Astrocyte of the spinal cord (primary cell): Measurements from ENCODE around the gene DHCR24.
"Not testable (repeated sequence)": the region's sequence is repeated elsewhere in the genome, so short reads cannot be mapped to it uniquely, and the experiment has no call there.

ENCODE experiments used
- DNase-seq: peaks from one replicate; pipeline ENCODE4 v3.0.0; 2011; ENCODE audit warnings: low read depth, low spot score
- H3K4me3 ChIP-seq: 2 replicates; pipeline ENCODE4 v1.5.1; 2011; ENCODE audit warnings: low read depth, mild to moderate bottlenecking, low read length, moderate library complexity
- in situ Hi-C: cut with HindIII; loops from 2 replicates; pipeline ENCODE4 v1.10.0; 2017; ENCODE audit warnings: low sequenced_read_pairs
- TF ChIP-seq, protein P1 (sequence below): IDR thresholded peaks from 2 replicates; pipeline ENCODE4 v1.5.1; 2012; ENCODE audit warnings: low read depth, mild to moderate bottlenecking, low read length, inconsistent platforms

DHCR24 gene, protein sequence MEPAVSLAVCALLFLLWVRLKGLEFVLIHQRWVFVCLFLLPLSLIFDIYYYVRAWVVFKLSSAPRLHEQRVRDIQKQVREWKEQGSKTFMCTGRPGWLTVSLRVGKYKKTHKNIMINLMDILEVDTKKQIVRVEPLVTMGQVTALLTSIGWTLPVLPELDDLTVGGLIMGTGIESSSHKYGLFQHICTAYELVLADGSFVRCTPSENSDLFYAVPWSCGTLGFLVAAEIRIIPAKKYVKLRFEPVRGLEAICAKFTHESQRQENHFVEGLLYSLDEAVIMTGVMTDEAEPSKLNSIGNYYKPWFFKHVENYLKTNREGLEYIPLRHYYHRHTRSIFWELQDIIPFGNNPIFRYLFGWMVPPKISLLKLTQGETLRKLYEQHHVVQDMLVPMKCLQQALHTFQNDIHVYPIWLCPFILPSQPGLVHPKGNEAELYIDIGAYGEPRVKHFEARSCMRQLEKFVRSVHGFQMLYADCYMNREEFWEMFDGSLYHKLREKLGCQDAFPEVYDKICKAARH

DNA sequence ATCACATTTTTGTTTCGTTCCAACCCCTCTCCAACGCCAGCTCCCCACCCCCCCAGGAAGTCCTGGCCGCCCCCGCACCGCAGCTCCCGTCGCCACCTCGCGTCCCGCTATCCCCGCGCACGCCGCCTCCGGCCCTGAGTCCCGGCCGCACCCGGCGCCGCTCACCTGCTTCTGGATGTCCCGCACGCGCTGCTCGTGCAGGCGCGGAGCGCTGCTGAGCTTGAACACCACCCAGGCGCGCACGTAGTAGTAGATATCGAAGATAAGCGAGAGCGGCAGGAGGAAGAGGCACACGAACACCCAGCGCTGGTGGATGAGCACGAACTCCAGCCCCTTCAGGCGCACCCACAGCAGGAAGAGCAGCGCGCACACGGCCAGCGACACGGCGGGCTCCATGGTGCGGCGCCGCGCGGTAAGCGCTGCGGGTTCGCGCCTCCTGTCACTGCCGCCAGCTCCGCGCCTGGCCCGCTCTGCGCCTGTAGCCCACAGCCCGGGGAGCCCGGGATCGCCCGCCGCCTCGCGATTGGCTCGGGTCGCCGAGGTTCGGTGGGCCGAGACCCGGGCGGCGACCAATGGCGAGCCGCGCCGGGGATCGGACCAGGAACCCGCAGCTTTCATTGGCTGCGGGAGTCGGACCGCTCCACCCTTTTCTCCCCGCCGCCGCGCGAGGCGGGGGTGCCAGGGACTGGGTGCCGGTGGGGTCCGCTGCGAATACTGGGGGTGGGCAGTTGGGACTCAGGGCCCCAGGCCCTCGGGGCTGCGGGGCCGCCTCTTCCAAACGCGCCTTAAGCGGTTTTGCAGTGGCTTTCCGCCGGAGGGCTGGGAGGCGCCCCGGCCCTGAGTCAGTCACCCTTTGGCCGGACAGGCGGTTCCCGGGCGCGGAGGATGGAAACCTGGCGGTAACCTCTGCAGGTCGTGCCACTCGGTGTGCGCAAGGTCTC lies at the start of gene DHCR24:
DHCR24 (minus strand) TSS at position 472 of the 941 bp plus-strand sequence; CDS start at position 396, 76 bp downstream.
- peak within 1 kb of the TSS; percentile 78 for H3K4me3 ChIP-seq
- peak; percentile 83 for DNase-seq
- TF ChIP-seq, protein P1, sequence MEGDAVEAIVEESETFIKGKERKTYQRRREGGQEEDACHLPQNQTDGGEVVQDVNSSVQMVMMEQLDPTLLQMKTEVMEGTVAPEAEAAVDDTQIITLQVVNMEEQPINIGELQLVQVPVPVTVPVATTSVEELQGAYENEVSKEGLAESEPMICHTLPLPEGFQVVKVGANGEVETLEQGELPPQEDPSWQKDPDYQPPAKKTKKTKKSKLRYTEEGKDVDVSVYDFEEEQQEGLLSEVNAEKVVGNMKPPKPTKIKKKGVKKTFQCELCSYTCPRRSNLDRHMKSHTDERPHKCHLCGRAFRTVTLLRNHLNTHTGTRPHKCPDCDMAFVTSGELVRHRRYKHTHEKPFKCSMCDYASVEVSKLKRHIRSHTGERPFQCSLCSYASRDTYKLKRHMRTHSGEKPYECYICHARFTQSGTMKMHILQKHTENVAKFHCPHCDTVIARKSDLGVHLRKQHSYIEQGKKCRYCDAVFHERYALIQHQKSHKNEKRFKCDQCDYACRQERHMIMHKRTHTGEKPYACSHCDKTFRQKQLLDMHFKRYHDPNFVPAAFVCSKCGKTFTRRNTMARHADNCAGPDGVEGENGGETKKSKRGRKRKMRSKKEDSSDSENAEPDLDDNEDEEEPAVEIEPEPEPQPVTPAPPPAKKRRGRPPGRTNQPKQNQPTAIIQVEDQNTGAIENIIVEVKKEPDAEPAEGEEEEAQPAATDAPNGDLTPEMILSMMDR = no peak
- in situ Hi-C loops = no loop called here

DNA sequence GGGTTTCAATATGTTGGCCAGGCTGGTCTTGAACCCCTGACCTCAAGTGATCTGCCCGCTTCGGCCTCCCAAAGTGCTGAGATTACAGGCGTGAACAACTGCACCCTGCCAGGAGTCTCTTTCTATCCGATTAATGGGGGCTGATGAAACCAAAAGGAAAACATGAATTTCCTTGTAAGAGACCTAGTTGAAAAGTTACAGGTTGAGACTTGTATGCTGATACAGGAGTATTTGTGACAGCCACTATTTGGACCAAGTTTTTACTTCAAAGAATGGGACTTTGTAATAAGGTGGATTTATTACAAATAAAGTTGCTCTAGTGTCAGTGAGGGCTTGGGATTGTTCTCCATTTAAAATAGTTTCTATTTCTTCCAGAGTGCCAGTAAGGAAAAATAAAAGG lies 49.8 kb upstream of the DHCR24 start:
- no peak overlapping the region for H3K4me3 ChIP-seq
- in situ Hi-C loops = no loop called here
- no peak for DNase-seq
- TF ChIP-seq, protein P1 = no peak

DNA sequence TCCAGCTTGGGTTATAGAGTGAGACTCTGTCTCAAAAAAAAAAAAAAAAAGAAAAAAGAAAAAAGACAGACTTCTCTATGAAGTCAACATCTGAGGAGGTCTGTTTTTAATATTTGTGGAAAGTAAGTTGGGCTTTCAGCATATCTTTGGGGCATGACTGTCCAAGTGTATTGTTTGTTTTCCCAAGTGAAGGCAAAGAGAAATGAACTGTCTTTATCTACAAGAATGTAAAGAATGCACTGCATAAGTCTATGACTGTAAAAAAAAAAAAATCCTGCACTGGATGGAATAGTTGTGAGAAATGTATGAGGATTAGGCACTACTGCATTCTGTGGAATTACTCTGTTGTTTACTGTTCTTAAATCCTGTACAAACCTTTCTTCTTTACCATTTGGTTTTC lies 47.9 kb upstream of the DHCR24 start:
- no peak overlapping the region for H3K4me3 ChIP-seq
- in situ Hi-C loops = no loop called here
- DNase-seq = peak; percentile 91
- TF ChIP-seq, protein P1 = no peak

DNA sequence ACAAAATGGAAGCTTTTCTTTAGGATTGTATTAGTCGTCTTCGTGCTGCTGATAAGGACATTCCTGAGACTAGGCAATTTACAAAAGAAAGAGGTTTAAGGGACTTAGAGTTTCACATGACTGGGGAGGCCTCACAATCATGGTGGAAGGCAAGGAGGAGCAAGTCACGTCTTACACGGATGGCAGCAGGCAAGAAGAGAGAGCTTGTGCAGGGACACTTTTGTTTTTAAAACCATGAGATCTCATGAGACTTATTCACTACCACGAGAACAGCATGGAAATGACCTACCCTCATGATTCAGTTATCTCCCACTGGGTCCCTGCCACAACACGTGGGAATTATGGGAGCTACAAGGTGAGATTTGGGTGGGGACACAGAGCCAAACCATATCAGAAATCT lies 47.1 kb upstream of the DHCR24 start:
- DNase-seq, H3K4me3 ChIP-seq, in situ Hi-C loops: not testable (repeated sequence)

DNA sequence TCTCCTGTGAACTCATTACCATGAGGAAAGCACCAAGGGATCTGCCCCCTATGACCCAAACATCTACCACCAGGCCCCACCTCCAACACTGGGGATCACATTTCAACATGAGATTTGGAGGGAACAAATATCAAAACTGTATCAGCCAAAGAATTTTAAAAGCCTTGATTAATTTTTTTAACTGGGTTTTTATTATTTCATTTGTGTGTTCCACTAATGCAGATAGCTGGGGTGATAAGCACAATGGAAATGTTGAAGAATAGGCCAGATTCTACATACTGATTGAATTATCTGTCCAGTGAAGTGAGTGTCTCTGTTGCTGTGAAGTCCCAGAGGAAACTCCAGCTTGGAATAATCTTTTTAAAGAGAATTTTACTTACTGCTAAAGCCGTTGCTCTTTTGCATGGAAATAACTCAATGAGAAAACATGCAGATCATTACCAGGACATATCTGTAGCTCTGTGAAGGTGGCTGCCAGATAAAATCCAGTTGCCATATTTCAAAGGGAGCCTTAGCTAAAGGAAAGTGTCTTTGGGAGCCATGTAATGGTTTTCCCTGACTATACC lies 44.4 kb upstream of the DHCR24 start:
- TF ChIP-seq, protein P1 = no peak
- no peak overlapping the region for H3K4me3 ChIP-seq
- no peak for DNase-seq
- in situ Hi-C loops = no loop called here

DNA sequence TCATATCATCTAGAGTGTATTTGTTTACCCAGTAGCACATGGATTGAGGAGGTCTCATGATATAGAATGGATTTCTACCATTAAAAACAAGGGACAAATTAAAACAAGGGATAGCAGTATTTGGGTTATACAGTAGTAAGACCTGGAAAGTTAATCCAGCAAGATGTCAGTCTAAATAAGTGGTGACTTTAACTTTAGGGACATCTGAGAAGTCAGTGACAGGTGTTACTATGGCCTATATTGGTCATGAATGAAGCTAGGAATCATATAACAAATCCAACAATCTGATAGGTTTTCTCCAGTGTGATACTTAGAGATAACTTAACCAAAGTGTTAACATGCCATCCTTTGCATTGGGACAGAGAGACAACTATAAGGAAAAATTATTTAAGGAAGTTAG lies 42.7 kb upstream of the DHCR24 start:
- TF ChIP-seq, protein P1 = no peak
- in situ Hi-C loops = no loop called here
- H3K4me3 ChIP-seq = no peak overlapping the region
- no peak for DNase-seq
